ENCODE results near the gene MDH1.
"Not testable (repeated sequence)": the region's sequence is repeated elsewhere in the genome, so short reads cannot be mapped to it uniquely, and the experiment has no call there.

MDH1 gene

GRCh38 chr2:63582873-63583272, 5.9 kb upstream of the MDH1 start:
- Histone ChIP-seq H3K27ac (no peak overlapping the region), H3K4me3 (no peak overlapping the region)

DNA sequence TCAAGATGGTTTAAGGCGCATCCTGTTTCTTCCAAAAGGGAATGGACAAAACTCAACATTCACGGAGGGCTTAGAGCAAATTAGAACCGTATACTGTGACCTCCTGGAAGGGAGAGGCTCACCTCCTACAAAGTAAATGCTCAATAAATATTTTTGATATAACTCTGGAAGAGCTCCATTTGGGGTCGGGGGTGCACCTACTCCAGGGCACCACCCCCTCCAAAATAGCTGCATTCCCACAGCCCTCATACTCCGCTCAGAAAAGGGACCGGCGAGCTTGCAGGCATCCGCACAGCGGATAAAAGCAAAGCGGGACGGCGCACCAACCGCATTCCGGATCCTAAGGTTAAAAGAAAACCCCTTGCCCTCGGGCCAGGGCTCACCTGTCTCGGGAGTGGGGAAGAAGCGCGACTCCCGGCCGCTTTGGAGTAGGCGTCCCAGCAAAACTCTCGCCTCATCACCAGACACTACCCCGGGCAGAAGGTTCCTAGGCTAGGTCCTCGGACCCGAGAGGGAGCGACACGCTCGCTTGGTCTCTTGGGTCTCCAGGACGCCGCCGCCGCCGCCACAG, 864 bp upstream of the MDH1 start:
- Histone ChIP-seq H3K27ac (peak overlapping the region; percentile 23 to 94 (median 84)), H3K4me3 (peak overlapping the region; percentile 64 to 91 (median 80))

DNA sequence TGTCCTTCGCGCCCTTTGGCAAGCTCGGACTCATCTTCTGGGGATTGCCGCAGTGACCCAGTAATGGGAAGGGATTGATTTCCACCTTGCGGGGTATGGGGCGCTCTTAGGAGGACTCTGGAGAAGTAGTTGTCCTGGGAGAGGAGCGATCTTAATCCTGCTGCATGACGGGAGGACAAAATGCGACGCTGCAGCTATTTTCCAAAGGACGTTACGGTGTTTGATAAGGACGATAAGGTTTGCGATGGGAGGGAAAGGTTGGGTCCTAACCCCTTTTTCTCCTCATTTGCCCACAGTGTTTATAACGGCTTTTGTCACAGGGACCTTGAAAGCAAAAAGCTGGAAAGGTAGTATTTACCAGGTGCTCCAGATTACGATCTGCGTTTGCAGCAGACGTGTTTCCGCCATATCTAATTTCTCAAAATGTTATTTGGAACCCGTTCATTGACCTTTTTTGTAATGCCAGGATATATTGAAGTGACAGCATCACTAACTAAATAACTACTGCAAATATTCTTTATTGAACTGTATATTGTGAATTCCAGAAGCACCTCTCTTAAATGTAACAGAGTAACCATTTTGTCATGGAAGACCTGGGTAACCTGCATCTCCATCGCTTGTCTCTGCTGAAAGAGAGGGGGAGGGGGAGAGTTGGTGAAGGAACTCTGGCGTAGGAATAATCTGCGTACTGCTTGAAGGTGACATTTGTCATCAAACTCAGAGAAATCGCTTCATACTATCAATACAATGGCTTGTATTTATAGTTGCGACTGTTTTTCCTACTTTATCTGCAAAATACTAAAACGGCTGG, 590 bp downstream of the MDH1 start:
- Histone ChIP-seq H3K27ac (peak overlapping the region; percentile 16 to 94 (median 84)), H3K4me3 (peak overlapping the region; percentile 64 to 91 (median 80))

GRCh38 chr2:63590626-63591408, 2.1 kb downstream of the MDH1 start:
- Histone ChIP-seq H3K4me3 (no peak overlapping the region), H3K27ac (peak overlapping the region in 1 of 21 experiments; percentile 32)

GRCh38 chr2:63591566-63592175, 2.9 kb downstream of the MDH1 start:
- H3K4me3 ChIP-seq: no peak overlapping the region
- H3K27ac ChIP-seq: no peak overlapping the region

DNA sequence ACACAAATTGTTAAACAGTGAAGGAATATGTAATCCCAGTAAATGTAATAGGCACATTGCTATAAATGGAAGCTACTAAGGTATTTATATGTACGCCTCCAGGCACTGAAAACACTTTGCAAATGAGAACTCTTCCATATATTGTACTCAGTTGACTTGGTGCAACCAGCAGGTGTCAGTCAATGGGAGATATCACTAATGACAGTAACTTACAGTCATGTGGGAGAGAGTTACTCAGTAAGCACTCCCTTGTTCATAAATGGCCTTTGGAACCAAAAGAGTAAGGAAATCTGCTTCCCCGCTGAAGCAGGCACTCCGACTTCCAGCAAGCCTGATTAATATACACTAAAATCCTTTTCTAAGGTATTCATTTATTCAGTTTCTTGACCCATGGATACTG, 5.9 kb downstream of the MDH1 start:
- Histone ChIP-seq H3K27ac (no peak overlapping the region), H3K4me3 (no peak overlapping the region)

- Histone ChIP-seq H3K4me3 (no peak overlapping the region), H3K27ac (no peak overlapping the region)
Measured at GRCh38 chr2:63596401-63596883, 7.7 kb downstream of the MDH1 start.

DNA sequence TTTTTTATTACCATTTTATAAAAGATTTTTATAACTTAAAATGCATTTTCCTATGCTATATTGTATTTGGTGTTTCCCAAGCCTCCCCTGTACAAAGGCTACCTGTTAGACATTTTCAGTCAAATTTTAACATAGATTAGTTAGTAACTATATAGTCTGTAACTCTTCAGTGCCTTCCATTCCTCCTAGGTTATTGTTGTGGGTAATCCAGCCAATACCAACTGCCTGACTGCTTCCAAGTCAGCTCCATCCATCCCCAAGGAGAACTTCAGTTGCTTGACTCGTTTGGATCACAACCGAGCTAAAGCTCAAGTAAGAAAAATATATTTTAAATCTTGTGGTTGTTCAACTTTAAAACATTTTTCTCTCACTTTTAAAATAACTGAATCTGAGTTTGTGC, 10.2 kb downstream of the MDH1 start:
- H3K27ac ChIP-seq: no peak overlapping the region
- H3K4me3 ChIP-seq: no peak overlapping the region

- Histone ChIP-seq H3K4me3 (no peak overlapping the region), H3K27ac (no peak overlapping the region)
Measured at GRCh38 chr2:63600881-63601460, 12.2 kb downstream of the MDH1 start.

DNA sequence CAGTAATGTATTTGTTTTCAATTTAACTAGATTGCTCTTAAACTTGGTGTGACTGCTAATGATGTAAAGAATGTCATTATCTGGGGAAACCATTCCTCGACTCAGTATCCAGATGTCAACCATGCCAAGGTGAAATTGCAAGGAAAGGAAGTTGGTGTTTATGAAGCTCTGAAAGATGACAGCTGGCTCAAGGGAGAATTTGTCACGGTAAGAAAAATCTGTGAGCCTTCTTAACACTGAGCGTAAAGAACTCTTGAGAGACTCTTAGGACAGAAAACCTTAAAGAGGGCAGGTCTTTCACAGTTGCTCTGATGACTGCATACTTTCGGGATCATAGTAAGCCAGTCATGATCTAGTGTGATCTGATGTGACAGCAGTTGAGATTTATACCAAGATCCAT, 15.9 kb downstream of the MDH1 start:
- Histone ChIP-seq H3K27ac (no peak overlapping the region), H3K4me3 (no peak overlapping the region)

- not testable (repeated sequence) for H3K4me3 ChIP-seq
Measured at GRCh38 chr2:63608865-63609264, 20.1 kb downstream of the MDH1 start.

DNA sequence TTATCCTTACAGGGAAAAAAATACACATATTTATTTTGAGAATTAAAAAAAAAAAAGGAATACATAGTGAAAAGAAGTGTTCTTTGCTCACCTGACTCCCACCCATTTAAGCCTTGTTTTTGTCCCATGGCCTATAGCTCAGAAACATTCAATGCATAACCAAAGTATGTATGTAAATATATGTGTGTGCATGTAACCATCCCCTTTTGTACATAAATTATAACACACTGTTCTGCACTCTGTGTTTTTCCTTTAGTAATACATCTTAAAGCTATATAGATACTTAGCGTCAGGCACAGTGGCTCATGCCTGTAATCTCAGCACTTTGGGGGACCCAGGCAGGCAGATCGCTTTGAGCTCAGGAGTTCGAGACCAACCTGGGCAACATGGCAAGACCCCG, 21.8 kb downstream of the MDH1 start:
- no peak overlapping the region for H3K27ac ChIP-seq

More at GRCh38 chr2:63608865-63609264, 20.1 kb downstream of the MDH1 start:
- not testable (repeated sequence) for H3K27ac ChIP-seq

DNA sequence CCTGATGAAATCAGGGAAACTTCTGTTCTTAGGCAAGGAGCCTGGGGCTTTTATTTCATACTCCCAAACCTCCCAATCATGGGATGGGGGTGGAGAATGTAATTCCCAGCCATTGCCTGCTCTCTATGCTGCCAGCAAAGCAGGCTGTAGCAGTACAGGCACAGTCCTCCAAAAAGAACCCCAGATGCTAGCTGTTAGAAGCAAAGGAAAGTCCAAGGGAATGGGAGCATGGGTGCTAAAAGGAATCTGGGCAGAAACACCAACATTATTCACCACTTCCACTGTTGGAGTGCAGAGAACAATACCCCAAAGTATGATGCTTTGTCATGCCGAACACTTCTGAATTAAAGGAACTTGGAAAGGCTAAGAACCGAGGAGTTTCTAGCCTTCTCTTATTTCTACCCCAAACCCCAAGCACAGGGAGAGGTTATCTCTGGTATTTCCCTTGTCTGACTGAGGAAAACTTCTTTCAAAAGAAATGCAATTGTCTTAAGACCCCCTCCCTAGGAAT, 24.7 kb downstream of the MDH1 start:
- no peak overlapping the region for H3K4me3 ChIP-seq
- H3K27ac ChIP-seq: peak overlapping the region in 1 of 21 experiments; percentile 33

More for the DNA sequence above, 21.8 kb downstream of the MDH1 start:
- H3K4me3 ChIP-seq: no peak overlapping the region

GRCh38 chr2:63614448-63614968, 25.7 kb downstream of the MDH1 start:
- H3K4me3 ChIP-seq: peak overlapping the region in 1 of 7 experiments; percentile 0
- peak overlapping the region in 4 of 21 experiments; percentile 36 to 59 (median 56) for H3K27ac ChIP-seq

DNA sequence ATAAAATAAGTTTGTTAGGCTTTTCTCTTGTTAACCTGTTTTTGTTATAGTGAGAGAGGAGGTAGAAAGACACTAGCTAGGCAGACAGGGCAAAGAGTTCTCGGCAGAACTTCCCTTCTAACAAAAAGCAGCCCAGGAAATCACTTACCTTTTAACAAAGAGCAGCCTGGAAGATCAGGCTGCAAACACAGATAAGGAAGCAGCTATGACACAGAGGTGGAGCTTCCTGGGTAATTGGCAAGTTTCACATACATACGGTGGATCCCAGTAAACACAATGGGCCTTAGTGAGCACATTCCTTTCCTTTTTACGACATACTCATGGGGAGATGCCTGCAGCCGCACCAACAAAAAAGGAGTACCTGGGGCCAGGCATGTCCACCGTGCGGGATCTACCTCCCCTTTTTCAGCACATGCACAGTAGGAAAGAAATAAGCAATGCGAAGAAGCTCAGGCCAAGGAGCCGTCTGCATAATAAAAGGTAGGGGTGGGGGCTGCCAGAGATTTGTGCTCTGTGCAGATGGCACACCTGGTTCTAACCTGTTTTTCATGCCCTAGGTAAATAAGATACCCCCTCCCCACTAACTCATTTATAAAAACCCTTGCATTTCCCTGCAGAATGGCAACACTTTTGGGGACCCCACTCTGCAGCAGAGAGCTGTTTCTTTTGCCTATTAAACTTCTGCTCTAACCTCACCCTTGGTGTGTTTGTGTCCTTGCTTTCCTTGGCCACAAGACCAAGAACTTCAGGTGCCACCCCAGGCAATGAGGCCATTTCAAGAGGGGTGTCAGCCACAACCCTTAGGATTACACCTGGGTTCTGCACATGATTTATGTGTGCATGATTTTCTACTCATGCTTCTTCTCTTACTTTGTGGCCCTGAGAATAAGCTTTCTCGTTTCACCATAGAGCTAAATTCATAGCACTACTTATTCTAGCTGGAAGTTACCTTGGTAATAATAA, 26.5 kb downstream of the MDH1 start:
- peak overlapping the region in 4 of 21 experiments; percentile 36 to 59 (median 56) for H3K27ac ChIP-seq
- H3K4me3 ChIP-seq: peak overlapping the region in 1 of 7 experiments; percentile 0

GRCh38 chr2:63617366-63617765, 28.6 kb downstream of the MDH1 start:
- H3K4me3 ChIP-seq: no peak overlapping the region
- no peak overlapping the region for H3K27ac ChIP-seq

DNA sequence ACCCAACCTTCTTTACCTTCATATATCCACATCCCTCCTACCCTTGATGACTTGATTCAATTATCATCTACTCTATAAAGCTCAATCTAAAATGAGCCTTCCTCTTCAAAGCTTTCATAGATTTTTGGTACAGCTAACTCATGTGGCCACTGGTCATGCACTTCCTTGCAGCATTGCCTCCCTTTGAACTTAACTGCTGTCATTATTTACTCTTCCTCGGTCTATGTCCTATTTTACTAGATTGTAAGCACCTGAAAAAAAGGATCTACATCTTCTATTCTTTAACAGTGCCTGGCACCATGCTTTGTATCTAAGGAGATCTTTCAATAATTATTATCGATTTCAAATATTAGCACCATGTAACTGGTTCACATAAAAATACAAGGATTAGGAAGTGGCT, 30.6 kb downstream of the MDH1 start:
- no peak overlapping the region for H3K4me3 ChIP-seq
- H3K27ac ChIP-seq: no peak overlapping the region

- Histone ChIP-seq H3K27ac (no peak overlapping the region), H3K4me3 (no peak overlapping the region)
Measured at GRCh38 chr2:63622751-63623150, 34.0 kb downstream of the MDH1 start.

All from skin epidermis (tissue), 12 donors.